Body of pancreas (tissue), 4 donors: ENCODE measurements around the gene ZFYVE9. TPM values are rescaled to one million over a fixed set of nuclear protein-coding genes. Genes with fewer than 3 reads are reported as not detected.
A peak's percentile ranks its signal among the peaks of the same experiment; 100 is the strongest.
"Not testable (repeated sequence)": the region's sequence is repeated elsewhere in the genome, so short reads cannot be mapped to it uniquely, and the experiment has no call there.

Source experiments
- ATAC-seq: fragments of 150-250 bp; one replicate; pipeline ENCODE4 v1.9.1; 2016
- DNase-seq, 4 donors: peaks; one replicate each; pipeline ENCODE4 v3.0.0-alpha.2; 2019
- H3K27ac ChIP-seq, 4 donors: fragments of 200-600 bp; sonication (generic); 1 replicate in 3 of 4; 2 replicates in 1 of 4; pipeline versions ENCODE4 v1.5.1 to v1.6.1; 2016 to 2019; ENCODE audit warnings: mild to moderate bottlenecking in 1 of 4, mixed read lengths in 1 of 4, moderate library complexity in 1 of 4
- H3K27me3 ChIP-seq, 2 donors: fragments of 200-600 bp; sonication (generic); one replicate each; pipeline ENCODE4 v1.6.0; 2016; ENCODE audit warnings: mild to moderate bottlenecking in 1 of 2
- H3K36me3 ChIP-seq, 2 donors: fragments of 200-600 bp; sonication (generic); replicated peaks in 1 of 2; 2 replicates each; pipeline ENCODE4 v1.5.1; 2016; ENCODE audit warnings: low read depth in 2 of 2; ENCODE audit not compliant: insufficient read depth in 1 of 2
- H3K4me1 ChIP-seq: fragments of 200-600 bp; sonication (generic); one replicate; pipeline ENCODE4 v1.6.0; 2016
- H3K4me3 ChIP-seq, 2 donors: fragments of 200-600 bp; sonication (generic); 1 replicate in 1 of 2; 2 replicates in 1 of 2; pipeline ENCODE4 v1.5.1; 2016 to 2019
- H3K9me3 ChIP-seq, 3 donors: fragments of 200-600 bp; sonication (generic); 1 replicate in 2 of 3; 2 replicates in 1 of 3; pipeline ENCODE4 v1.5.1; 2016
- CTCF ChIP-seq, 7 experiments: fragments of 450-650 bp in 4 of 7; fragments of 200-600 bp in 3 of 7; sonication (generic) in 3 of 7; IDR thresholded peaks; one replicate each; pipeline ENCODE4 v1.5.1; 2016 to 2019; ENCODE audit warnings: antibody characterized with exemption in 7 of 7
- POLR2A ChIP-seq, 3 donors: fragments of 450-650 bp; IDR thresholded peaks; one replicate each; pipeline ENCODE4 v1.6.1; 2016; ENCODE audit warnings: antibody characterized with exemption in 3 of 3, mild to moderate bottlenecking in 2 of 3
- WGBS, 2 donors: methylation state at CpG; one replicate each; pipeline ENCODE4 v1.1.5; 2017; 5-methylcytosine and 5-hydroxymethylcytosine counted together
- intact Hi-C: fragments of 100-400 bp; cut with DNase I; formaldehyde crosslinking; loops from one replicate; pipeline ENCODE4 v1.15.1; 2023
- total RNA-seq, 2 donors: library from RNA; depleted of rRNA; stranded (reverse); fragments of >200 nt; gene quantifications; one replicate each; pipeline ENCODE4 v1.1.0, GENCODE V29; 2016

The ZFYVE9 gene
- total RNA-seq, 2 donors from 2014 or later = 21.5 to 23.4 TPM

GRCh38 chr1:52139817-52140540 lies 1.9 kb upstream of the ZFYVE9 start:
- Histone ChIP-seq H3K9me3 (no peaks in the 10 kb centered on the region), H3K27ac (no peak overlapping the region), H3K36me3 (no peaks in the 10 kb centered on the region), H3K27me3 (no peaks in the 10 kb centered on the region), H3K4me1 (peaks cover 27% of the 10 kb centered on the region), H3K4me3 (no peak overlapping the region)
- intact Hi-C loops = no loop called here
- ATAC-seq (no peak), DNase-seq (peak in 1 of 4 donors; percentile 6)
- WGBS, 2 donors = 74 to 77% methylated on average over 5 of the region's 5 CpGs
- TF ChIP-seq POLR2A (IDR thresholded peaks at IDR 0.05) (no peak), CTCF (IDR thresholded peaks at IDR 0.05) (no peak)

DNA sequence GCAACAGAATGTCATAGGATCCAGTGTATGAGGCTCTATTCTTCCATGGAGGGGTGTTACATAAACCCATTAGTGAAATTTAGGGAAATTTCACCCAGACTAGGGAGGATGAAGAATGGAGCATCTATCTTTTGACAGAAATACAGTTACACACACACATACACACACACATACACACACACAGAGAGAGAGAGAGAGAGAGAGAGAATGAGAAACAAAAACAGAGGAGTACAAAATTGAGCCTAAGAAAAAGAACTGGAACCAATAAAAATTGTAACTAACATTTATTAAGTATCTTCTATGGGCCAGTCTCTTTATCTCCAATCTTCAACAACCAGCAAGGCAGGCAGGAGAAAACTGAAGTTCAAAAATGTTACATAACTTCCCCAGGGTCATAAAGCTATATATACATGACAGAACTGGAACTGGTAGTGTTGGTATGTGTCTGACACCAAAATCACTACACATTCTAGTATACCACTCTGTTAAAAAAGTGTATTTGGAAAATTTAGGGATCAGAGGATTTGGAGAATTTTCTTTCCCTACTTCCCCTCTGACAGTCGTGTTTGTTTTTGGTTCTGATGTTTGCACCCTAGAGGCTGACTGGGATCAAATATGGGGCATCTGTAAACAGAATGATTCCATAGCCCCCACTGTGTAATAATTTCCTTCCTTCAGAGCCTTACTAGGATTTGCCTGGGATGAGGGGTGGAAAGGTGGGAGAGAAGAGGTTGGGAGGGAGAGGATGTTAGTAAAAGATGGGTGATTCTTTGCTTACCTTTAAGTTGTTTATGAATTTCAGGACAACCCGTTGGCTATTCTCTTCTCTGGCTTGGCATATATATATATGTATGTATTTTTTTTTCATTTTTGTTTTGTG lies 1.0 kb upstream of the ZFYVE9 start:
- no peak for TF ChIP-seq CTCF (IDR thresholded peaks at IDR 0.05)
- no peak for TF ChIP-seq POLR2A (IDR thresholded peaks at IDR 0.05)
- Histone ChIP-seq H3K36me3 (no peaks in the 10 kb centered on the region), H3K9me3 (no peaks in the 10 kb centered on the region), H3K27ac (peak overlapping the region in 3 of 4 donors; percentile 88 to 95 (median 89)), H3K4me3 (peak overlapping the region in 1 of 2 donors; percentile 6), H3K4me1 (peaks cover 32% of the 10 kb centered on the region), H3K27me3 (no peaks in the 10 kb centered on the region)
- WGBS, 2 donors = 15 to 22% methylated on average over 2 of the region's 2 CpGs
- ATAC-seq (no peak), DNase-seq (no peak)
- intact Hi-C loops = no loop called here

DNA sequence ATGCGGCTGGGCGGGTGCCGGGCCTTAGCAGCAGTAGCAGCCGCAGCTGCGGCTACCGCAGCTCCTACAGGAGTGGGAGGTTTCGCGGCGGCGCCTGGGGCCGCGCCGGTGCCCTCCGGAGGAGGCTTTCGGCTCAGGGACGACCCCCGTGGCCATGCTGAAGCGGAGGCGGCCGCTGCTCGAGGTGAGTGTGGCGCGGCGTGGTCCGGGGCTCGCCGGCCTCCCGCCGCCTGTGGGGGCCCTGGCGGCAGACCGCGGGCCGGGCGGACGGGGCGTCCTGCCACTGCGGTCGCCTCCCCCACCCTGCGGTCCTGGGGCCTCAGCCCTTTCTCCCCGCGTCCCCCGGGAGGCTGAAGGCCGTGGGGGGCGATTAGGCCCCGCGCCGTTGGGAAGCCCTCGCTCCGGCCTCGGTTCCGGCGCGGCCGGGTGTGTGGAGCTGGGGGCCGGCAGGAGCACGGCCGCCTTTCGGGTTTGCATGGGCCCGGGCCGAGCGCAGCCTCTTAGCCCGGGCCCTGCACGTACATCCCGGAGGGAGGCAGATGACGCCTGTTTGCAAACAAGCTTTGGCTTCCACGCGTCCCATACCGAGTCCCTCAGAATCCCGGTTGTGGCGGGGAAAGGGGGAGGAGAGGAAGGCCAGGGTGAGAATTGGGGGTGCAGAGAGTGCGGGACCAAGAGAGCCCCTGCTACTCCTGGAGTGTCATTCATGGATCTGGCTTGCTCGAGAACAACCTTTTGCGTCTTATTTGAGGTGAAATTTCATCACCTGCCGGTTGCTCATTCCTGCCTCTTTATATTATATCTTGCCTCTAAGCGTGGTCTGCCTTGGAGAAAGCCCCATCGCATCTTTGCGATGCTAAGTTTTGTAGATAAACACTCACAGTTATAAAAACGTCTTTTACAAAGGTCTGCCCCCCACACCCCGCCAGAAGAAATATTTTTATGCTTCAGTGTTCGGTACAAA lies 613 bp downstream of the ZFYVE9 start:
- no peaks in the 10 kb centered on the region for H3K27me3 ChIP-seq
- peak; percentile 35 to 54 (median 43) for DNase-seq
- H3K4me3 ChIP-seq = peak overlapping the region; percentile 72 to 78
- 1 to 3% methylated on average over 22 to 58 of the region's 80 CpGs for WGBS, 2 donors
- no peaks in the 10 kb centered on the region for H3K9me3 ChIP-seq
- peak; percentile 64 for ATAC-seq
- TF ChIP-seq POLR2A (IDR thresholded peaks at IDR 0.05) (peak; percentile 4 to 39 (median 7)), CTCF (IDR thresholded peaks at IDR 0.05) (peak in 2 of 7 experiments; percentile 0 to 27)
- no peaks in the 10 kb centered on the region for H3K36me3 ChIP-seq
- H3K4me1 ChIP-seq = peaks cover 32% of the 10 kb centered on the region
- intact Hi-C loops = no loop called here
- peak overlapping the region; percentile 78 to 95 (median 88) for H3K27ac ChIP-seq

GRCh38 chr1:52145137-52145536 lies 3.2 kb downstream of the ZFYVE9 start:
- H3K36me3 ChIP-seq = no peaks in the 10 kb centered on the region
- H3K4me1 ChIP-seq = peaks cover 32% of the 10 kb centered on the region
- no peak overlapping the region for H3K4me3 ChIP-seq
- ATAC-seq (no peak), DNase-seq (no peak)
- TF ChIP-seq POLR2A (IDR thresholded peaks at IDR 0.05) (no peak), CTCF (IDR thresholded peaks at IDR 0.05) (no peak)
- no peaks in the 10 kb centered on the region for H3K9me3 ChIP-seq
- WGBS, 2 donors = 50 to 52% methylated on average over 2 of the region's 2 CpGs
- no peaks in the 10 kb centered on the region for H3K27me3 ChIP-seq
- H3K27ac ChIP-seq = no peak overlapping the region
- intact Hi-C loops = no loop called here

DNA sequence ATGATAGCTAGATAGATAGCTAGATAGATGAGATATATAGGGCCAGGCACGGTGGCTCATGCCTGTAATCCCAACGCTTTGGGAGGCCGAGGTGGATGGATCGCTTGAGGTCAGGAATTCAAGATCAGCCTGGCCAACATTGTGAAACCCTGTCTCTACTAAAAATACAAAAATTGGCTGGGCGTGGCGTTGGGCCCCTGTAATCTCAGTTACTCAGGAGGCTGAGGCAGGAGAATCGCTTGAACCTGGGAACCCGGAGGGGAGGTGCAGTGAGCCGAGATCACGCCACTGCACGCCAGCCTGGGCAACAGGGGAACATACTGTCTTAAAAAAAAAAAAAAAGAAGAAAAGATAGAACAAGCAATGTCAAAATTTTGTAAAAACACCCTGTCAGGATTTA lies 8.6 kb downstream of the ZFYVE9 start:
- H3K4me1 ChIP-seq, H3K4me3 ChIP-seq, ATAC-seq, H3K36me3 ChIP-seq, H3K27me3 ChIP-seq, intact Hi-C loops, H3K27ac ChIP-seq, H3K9me3 ChIP-seq, DNase-seq: not testable (repeated sequence)
- WGBS, 2 donors = 80 to 94% methylated on average over 11 of the region's 11 CpGs
